K562 (cell line): Measurements from ENCODE around the gene CHPF2. TPM values are rescaled to one million over a fixed set of nuclear protein-coding genes. Genes with fewer than 3 reads are reported as not detected.

ENCODE experiments used
- ATAC-seq: fragments of 200-7000 bp; cut with Tn5 transposase; 3 replicates; pipeline ENCODE4 v1.9.1; 2020; ENCODE audit warnings: moderate library complexity
- BruUV-seq: library from RNA; stranded (reverse); fragments of 400-500 nt; replicated peaks from 2 replicates; lab custom pipeline; 2021; lab: Mats Ljungman, UMichigan
- CTCF ChIA-PET: fragments of 300-600 bp; formaldehyde crosslinking; extraction: SDS; loops from one replicate; lab custom pipeline; 2021; ENCODE audit warnings: low intra/inter-chr PET ratio; lab: Yijun Ruan, JAX
- POLR2A ChIA-PET: fragments of 300-600, 350-650 bp; sonication (Branson Sonifier 250); formaldehyde crosslinking; extraction: SDS; loops from one replicate; lab custom pipeline; 2021; ENCODE audit warnings: antibody characterized with exemption, inconsistent platforms; lab: Yijun Ruan, JAX
- DNase-seq, 4 experiments: peaks; one replicate each; pipeline versions ENCODE4 v3.0.0 to v3.0.0-alpha.2; 2011 to 2018; ENCODE audit warnings: low spot score in 3 of 4, mixed read lengths in 3 of 4; ENCODE audit errors: extremely low read depth in 1 of 4
- FAIRE-seq: peaks from 2 replicates; lab custom pipeline; 2011; peaks lifted over from hg19 to GRCh38; lab: Jason Lieb, UNC
- H2AFZ ChIP-seq: 2 replicates; pipeline ENCODE4 v1.6.0; 2011; ENCODE audit warnings: low read depth, low read length, control low read depth, inconsistent platforms
- H3K27ac ChIP-seq: fragments of 200-600 bp; 3 replicates; pipeline ENCODE4 v1.8.0; 2011; ENCODE audit warnings: low read depth, mild to moderate bottlenecking, control low read depth, inconsistent platforms, low read length, moderate library complexity, mixed read lengths; ENCODE audit errors: extremely low read depth
- H3K27me3 ChIP-seq, 2 experiments: fragments of 300-600 bp in 1 of 2; 2 replicates in 1 of 2; 3 replicates in 1 of 2; pipeline versions ENCODE4 v1.6.0 to v1.8.0; 2011; ENCODE audit warnings: inconsistent platforms in 2 of 2, low read length in 2 of 2, mild to moderate bottlenecking in 1 of 2, mixed read lengths in 1 of 2, moderate library complexity in 1 of 2; ENCODE audit not compliant: control insufficient read depth in 2 of 2, insufficient read depth in 2 of 2
- H3K36me3 ChIP-seq: fragments of 300-600 bp; 3 replicates; pipeline ENCODE4 v1.8.0; 2011; ENCODE audit warnings: mild to moderate bottlenecking, low read length, inconsistent platforms; ENCODE audit not compliant: control insufficient read depth, insufficient read depth
- H3K4me1 ChIP-seq, 2 experiments: fragments of 200-600 bp in 1 of 2; replicated peaks in 1 of 2; 2 replicates in 1 of 2; 3 replicates in 1 of 2; pipeline versions ENCODE4 v1.5.1 to v1.8.0; 2011; ENCODE audit warnings: inconsistent platforms in 2 of 2, low read length in 2 of 2, mild to moderate bottlenecking in 1 of 2, mixed read lengths in 1 of 2, moderate library complexity in 1 of 2; ENCODE audit not compliant: control insufficient read depth in 2 of 2, insufficient read depth in 2 of 2
- H3K4me2 ChIP-seq: 2 replicates; pipeline ENCODE4 v1.6.1; 2011; ENCODE audit warnings: low read length, control low read depth, inconsistent platforms, mixed read lengths; ENCODE audit not compliant: insufficient read depth
- H3K4me3 ChIP-seq: fragments of 200-600 bp; sonication (generic), shearing (Covaris generic); 2 replicates; pipeline ENCODE4 v1.5.1; 2016; ENCODE audit warnings: control low read depth, inconsistent platforms
- H3K79me2 ChIP-seq: fragments of 200-600 bp; 3 replicates; pipeline ENCODE4 v1.8.0; 2011; ENCODE audit warnings: low read length, inconsistent platforms; ENCODE audit not compliant: control insufficient read depth, insufficient read depth
- H3K9ac ChIP-seq, 2 experiments: 2 replicates each; pipeline versions ENCODE4 v1.6.0 to v1.6.1; 2011; ENCODE audit warnings: low read depth in 2 of 2, low read length in 2 of 2, control low read depth in 1 of 2, inconsistent platforms in 1 of 2, mild to moderate bottlenecking in 1 of 2, mixed read lengths in 1 of 2; ENCODE audit not compliant: insufficient read depth in 1 of 2
- H3K9me1 ChIP-seq: one replicate; pipeline ENCODE4 v1.6.0; 2011; ENCODE audit warnings: inconsistent platforms, mild to moderate bottlenecking, low read length, moderate library complexity; ENCODE audit not compliant: control insufficient read depth, insufficient read depth
- H3K9me3 ChIP-seq: replicated peaks from 2 replicates; pipeline ENCODE4 v1.5.1; 2011; ENCODE audit warnings: low read depth, low read length, inconsistent platforms; ENCODE audit not compliant: control insufficient read depth, insufficient read depth
- H4K20me1 ChIP-seq: replicated peaks from 2 replicates; pipeline ENCODE4 v1.6.1; 2011; ENCODE audit warnings: low read length, inconsistent platforms, mixed read lengths; ENCODE audit not compliant: control insufficient read depth, insufficient read depth
- ARID4B ChIP-seq: sonication (generic); formaldehyde crosslinking; IDR thresholded peaks from 2 replicates; pipeline ENCODE4 v1.8.0; 2022; ENCODE audit warnings: mild to moderate bottlenecking, missing genetic modification reagents
- MTA1 ChIP-seq: fragments of 450-650 bp; IDR thresholded peaks from 2 replicates; pipeline ENCODE4 v1.6.1; 2017; ENCODE audit warnings: borderline replicate concordance
- OTX1 ChIP-seq: fragments of 450-650 bp; formaldehyde crosslinking; IDR thresholded peaks from 2 replicates; pipeline ENCODE4 v1.4.0; 2022; ENCODE audit warnings: mild to moderate bottlenecking
- PTRF ChIP-seq: fragments of 450-650 bp; IDR thresholded peaks from 2 replicates; pipeline ENCODE4 v1.6.1; 2016; ENCODE audit warnings: mild to moderate bottlenecking, missing genetic modification characterization, missing compliant biosample characterization
- WHSC1 ChIP-seq: IDR thresholded peaks from one replicate; pipeline ENCODE4 v1.6.1; 2012; ENCODE audit warnings: low read length, control low read depth, inconsistent platforms
- ZBTB5 ChIP-seq: fragments of 450-650 bp; IDR thresholded peaks from 2 replicates; pipeline ENCODE4 v1.6.1; 2017; ENCODE audit warnings: antibody characterized with exemption
- ZNF589 ChIP-seq: fragments of 200-800 bp; sonication (Bioruptor generic); IDR thresholded peaks from 2 replicates; pipeline ENCODE4 v1.6.1; 2016; ENCODE audit warnings: low read depth, missing genetic modification characterization, missing compliant biosample characterization
- WGBS: fragments of 100-300 bp; shearing (Covaris generic); methylation state at CpG from one replicate; pipeline ENCODE4 v1.1.6; 2016; ENCODE audit warnings: low coverage, mixed read lengths; ENCODE audit not compliant: insufficient coverage; ENCODE audit errors: missing lambda C conversion rate; 5-methylcytosine and 5-hydroxymethylcytosine counted together
- in situ Hi-C: fragments of 300-500 bp; cut with MboI; formaldehyde crosslinking; loops from 4 replicates; pipeline ENCODE4 v1.15.0; 2018; ENCODE audit warnings: inconsistent platforms, mixed read lengths
- intact Hi-C: fragments of 100-400 bp; cut with micrococcal nuclease; formaldehyde crosslinking; loops from 2 replicates; pipeline ENCODE4 v1.14.2; 2022
- polyA plus RNA-seq, 8 experiments: library from polyadenylated mRNA; depleted of rRNA in 4 of 8; stranded (reverse) in 5 of 8; unstranded in 3 of 8; fragments of >200 nt; fragmentation: Nextera tagmentation in 2 of 8; fragmentation: Illumina TruSeq in 1 of 8; extraction: Ambion mirVana in 2 of 8; extraction: Trizol in 1 of 8; gene quantifications; 2 replicates each; pipeline versions ENCODE4 v1.2.1 to v1.2.3, GENCODE V29; 2011 to 2014; ENCODE audit warnings: inconsistent platforms in 1 of 8, missing spikeins in 1 of 8
- total RNA-seq, 7 experiments: library from RNA; depleted of rRNA in 6 of 7; stranded (reverse); fragments of >200 nt in 6 of 7; fragmentation: Illumina TruSeq in 2 of 7; extraction: Trizol in 2 of 7; gene quantifications; 2 replicates each; pipeline versions ENCODE4 v1.2.1 to v1.2.3, GENCODE V29; 2011 to 2021; ENCODE audit warnings: low replicate concordance in 1 of 7
- TF ChIP-seq, protein P1 (sequence below): fragments of 450-650 bp; IDR thresholded peaks from 2 replicates; pipeline ENCODE4 v1.6.1; 2016; ENCODE audit warnings: mild to moderate bottlenecking
- TF ChIP-seq, protein P2 (sequence below): sonication (generic); formaldehyde crosslinking; IDR thresholded peaks from 2 replicates; pipeline ENCODE4 v1.8.1; 2023; ENCODE audit warnings: mild to moderate bottlenecking, missing genetic modification reagents

The CHPF2 gene
- total and polyA plus RNA-seq, 9 of the 15 experiments (the other 6 are each of a cell fraction or from before 2014, with no cell fraction given), result 0.08 to 32.8 (median 10.5) TPM

- Histone ChIP-seq H3K27ac (no peak overlapping the region), H3K4me2 (no peak overlapping the region), H3K36me3 (no peaks in the 10 kb centered on the region), H3K9ac (no peak overlapping the region), H3K4me3 (no peak overlapping the region), H2AFZ (no peak overlapping the region), H4K20me1 (no peaks in the 10 kb centered on the region), H3K4me1 (peaks cover 0 to 7% of the 10 kb centered on the region in 2 experiments; a peak in 3 of 5 replicates), H3K9me1 (no peaks in the 10 kb centered on the region), H3K79me2 (no peaks in the 10 kb centered on the region), H3K27me3 (peaks cover 47 to 48% of the 10 kb centered on the region in 2 experiments), H3K9me3 (peaks cover 4% of the 10 kb centered on the region; the same call in 1 of the 2 replicates)
- POLR2A ChIA-PET, result interaction anchor here (0.6 to 0.9 kb wide), 3 partner anchors 25 to 175 kb away, joined by 3 to 4 read pairs (median 3); no protein-coding TSS in a partner anchor
- in situ Hi-C loops, result no loop called here
- BruUV-seq, result no TSS peak
- FAIRE-seq (no peak), DNase-seq (no peak), ATAC-seq (no peak)
- WGBS, result 4% methylated on average over 8 of the region's 8 CpGs
- intact Hi-C loops, result no loop called here
- CTCF ChIA-PET, result interaction anchor here (0.6 kb wide), 1 partner anchor 382 kb away, joined by 3 read pairs; no protein-coding TSS in a partner anchor
- TF ChIP-seq, protein P1, sequence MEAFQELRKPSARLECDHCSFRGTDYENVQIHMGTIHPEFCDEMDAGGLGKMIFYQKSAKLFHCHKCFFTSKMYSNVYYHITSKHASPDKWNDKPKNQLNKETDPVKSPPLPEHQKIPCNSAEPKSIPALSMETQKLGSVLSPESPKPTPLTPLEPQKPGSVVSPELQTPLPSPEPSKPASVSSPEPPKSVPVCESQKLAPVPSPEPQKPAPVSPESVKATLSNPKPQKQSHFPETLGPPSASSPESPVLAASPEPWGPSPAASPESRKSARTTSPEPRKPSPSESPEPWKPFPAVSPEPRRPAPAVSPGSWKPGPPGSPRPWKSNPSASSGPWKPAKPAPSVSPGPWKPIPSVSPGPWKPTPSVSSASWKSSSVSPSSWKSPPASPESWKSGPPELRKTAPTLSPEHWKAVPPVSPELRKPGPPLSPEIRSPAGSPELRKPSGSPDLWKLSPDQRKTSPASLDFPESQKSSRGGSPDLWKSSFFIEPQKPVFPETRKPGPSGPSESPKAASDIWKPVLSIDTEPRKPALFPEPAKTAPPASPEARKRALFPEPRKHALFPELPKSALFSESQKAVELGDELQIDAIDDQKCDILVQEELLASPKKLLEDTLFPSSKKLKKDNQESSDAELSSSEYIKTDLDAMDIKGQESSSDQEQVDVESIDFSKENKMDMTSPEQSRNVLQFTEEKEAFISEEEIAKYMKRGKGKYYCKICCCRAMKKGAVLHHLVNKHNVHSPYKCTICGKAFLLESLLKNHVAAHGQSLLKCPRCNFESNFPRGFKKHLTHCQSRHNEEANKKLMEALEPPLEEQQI, result no peak
- no peak for TF ChIP-seq ZNF589
- TF ChIP-seq MTA1, result no peak
- no peak for TF ChIP-seq WHSC1
- TF ChIP-seq PTRF (tag), result no peak
- no peak for TF ChIP-seq ZBTB5
- TF ChIP-seq OTX1 (CRISPR knock-in tag), result no peak
- no peak for TF ChIP-seq ARID4B (CRISPR knock-in tag)
- TF ChIP-seq, protein P2, sequence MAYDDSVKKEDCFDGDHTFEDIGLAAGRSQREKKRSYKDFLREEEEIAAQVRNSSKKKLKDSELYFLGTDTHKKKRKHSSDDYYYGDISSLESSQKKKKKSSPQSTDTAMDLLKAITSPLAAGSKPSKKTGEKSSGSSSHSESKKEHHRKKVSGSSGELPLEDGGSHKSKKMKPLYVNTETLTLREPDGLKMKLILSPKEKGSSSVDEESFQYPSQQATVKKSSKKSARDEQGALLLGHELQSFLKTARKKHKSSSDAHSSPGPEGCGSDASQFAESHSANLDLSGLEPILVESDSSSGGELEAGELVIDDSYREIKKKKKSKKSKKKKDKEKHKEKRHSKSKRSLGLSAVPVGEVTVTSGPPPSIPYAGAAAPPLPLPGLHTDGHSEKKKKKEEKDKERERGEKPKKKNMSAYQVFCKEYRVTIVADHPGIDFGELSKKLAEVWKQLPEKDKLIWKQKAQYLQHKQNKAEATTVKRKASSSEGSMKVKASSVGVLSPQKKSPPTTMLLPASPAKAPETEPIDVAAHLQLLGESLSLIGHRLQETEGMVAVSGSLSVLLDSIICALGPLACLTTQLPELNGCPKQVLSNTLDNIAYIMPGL (CRISPR knock-in tag), result no peak
These were observed 49.8 kb downstream of the CHPF2 start for GRCh38 chr7:151282111-151282510.
